GM10248 (cell line): Measurements from ENCODE around the gene TNFRSF13B.

Experiments
- CTCF ChIA-PET: fragments of 300-600 bp; sonication (Branson Sonifier 250); formaldehyde crosslinking; extraction: SDS; loops from one replicate; lab custom pipeline; 2021; ENCODE audit warnings: antibody characterized with exemption; lab: Yijun Ruan, JAX
- POLR2A ChIA-PET: fragments of 350-650 bp; sonication (Branson Sonifier 250); formaldehyde crosslinking; extraction: SDS; loops from one replicate; lab custom pipeline; 2020; ENCODE audit warnings: antibody characterized with exemption; lab: Yijun Ruan, JAX
- DNase-seq: peaks from one replicate; pipeline ENCODE4 v3.0.0; 2012; ENCODE audit errors: extremely low spot score
- CTCF ChIP-seq: IDR thresholded peaks from 2 replicates; pipeline ENCODE4 v1.5.1; 2012; ENCODE audit warnings: mild to moderate bottlenecking, low read depth; ENCODE audit errors: extremely low read depth, missing control alignments, control extremely low read depth

Gene TNFRSF13B

GRCh38 chr17:16991349-16992009 is 19.6 kb upstream of the TNFRSF13B start:
- POLR2A ChIA-PET = interaction anchor here (0.7 kb wide), 1 partner anchor 16 kb away, joined by 3 read pairs; no protein-coding TSS in a partner anchor
- peak; percentile 83 for DNase-seq

GRCh38 chr17:16989953-16990860 is 18.3 kb upstream of the TNFRSF13B start:
- TF ChIP-seq CTCF = no peak
- POLR2A ChIA-PET = interaction anchor here (0.6 to 5.4 kb wide), 2 partner anchors 13 to 1200 kb away, joined by 5 to 65 read pairs; no protein-coding TSS in a partner anchor
- CTCF ChIA-PET = interaction anchor here (1.2 to 10.6 kb wide), 6 partner anchors 10 to 75 kb away, joined by 3 to 163 read pairs (median 16); no protein-coding TSS in a partner anchor
- DNase-seq = no peak

More at GRCh38 chr17:16991349-16992009, 19.6 kb upstream of the TNFRSF13B start:
- CTCF ChIA-PET = interaction anchor here (0.7 to 10.6 kb wide), 26 partner anchors 9 to 322 kb away, joined by 3 to 163 read pairs (median 4); partner anchors contain the start of gene MPRIP
- peak; percentile 88 for TF ChIP-seq CTCF

- ChIA-PET POLR2A (interaction anchor here (5.4 kb wide), 1 partner anchor 12 kb away, joined by 65 read pairs; no protein-coding TSS in a partner anchor), CTCF (interaction anchor here (1.3 to 10.6 kb wide), 6 partner anchors 8 to 74 kb away, joined by 3 to 163 read pairs (median 12); no protein-coding TSS in a partner anchor)
- no peak for TF ChIP-seq CTCF
- DNase-seq = peak; percentile 54
Observed at GRCh38 chr17:16989230-16989952, 17.5 kb upstream of the TNFRSF13B start.

- peak; percentile 50 for DNase-seq
- TF ChIP-seq CTCF = no peak
- ChIA-PET POLR2A (interaction anchor here (0.9 to 5.4 kb wide), 2 partner anchors 12 to 25 kb away, joined by 6 to 65 read pairs; no protein-coding TSS in a partner anchor), CTCF (interaction anchor here (0.8 to 10.6 kb wide), 7 partner anchors 8 to 23 kb away, joined by 3 to 163 read pairs (median 3); no protein-coding TSS in a partner anchor)
Observed at GRCh38 chr17:16988749-16989229, 16.9 kb upstream of the TNFRSF13B start.

GRCh38 chr17:16987830-16988601 is 16.1 kb upstream of the TNFRSF13B start:
- peak; percentile 90 for DNase-seq
- TF ChIP-seq CTCF = no peak
- POLR2A ChIA-PET = interaction anchor here (0.6 to 5.4 kb wide), 4 partner anchors 11 to 59 kb away, joined by 3 to 65 read pairs (median 4); no protein-coding TSS in a partner anchor
- CTCF ChIA-PET = interaction anchor here (0.8 to 10.6 kb wide), 8 partner anchors 9 to 72 kb away, joined by 3 to 163 read pairs (median 3); no protein-coding TSS in a partner anchor
